Measurements from ENCODE around the gene SHISAL1.
"Not testable (repeated sequence)": the region's sequence is repeated elsewhere in the genome, so short reads cannot be mapped to it uniquely, and the experiment has no call there.

The SHISAL1 gene

DNA sequence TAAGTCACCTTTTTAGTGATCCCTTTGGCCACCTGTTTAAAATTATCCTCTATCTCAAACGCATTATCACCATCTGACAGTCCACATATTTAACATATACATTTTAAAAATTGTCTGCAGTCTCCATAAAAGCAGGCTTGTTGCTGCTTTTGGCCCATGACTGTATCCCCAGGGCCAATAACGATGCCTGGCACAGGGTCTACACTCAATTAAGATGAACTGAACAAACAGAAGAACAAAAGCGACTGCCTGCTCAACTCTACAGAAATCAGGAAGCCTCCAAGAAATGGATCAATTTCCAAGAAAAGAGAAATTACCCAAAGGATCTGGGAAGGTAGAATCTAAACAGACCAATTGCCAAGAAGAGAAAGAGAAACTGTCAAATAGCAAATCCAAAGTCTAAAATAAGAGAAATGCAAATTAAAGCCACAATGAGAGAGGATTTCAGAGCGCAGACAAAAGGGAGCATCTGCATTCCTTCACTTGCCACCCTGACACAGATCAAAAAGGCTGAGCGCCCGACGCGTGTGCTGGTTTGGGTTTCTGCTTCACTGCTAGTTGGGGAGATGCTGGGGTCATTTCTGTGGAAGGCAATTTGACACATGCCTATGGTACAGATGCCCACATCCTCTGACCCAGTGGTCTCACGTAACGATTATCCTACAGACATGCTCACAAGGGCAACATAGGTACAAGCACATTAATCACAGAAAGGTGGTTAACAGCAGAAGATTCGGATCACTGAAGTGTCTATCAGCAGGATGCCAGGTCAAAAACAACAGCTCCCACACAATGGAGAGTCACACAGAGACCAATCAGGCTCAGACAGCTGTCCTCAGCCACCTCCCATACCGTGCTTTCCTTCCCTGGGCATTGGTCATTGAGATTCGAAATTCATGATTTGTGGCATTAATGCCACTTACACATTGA, 55.9 kb downstream of the SHISAL1 start:
- no peak for DNase-seq

DNA sequence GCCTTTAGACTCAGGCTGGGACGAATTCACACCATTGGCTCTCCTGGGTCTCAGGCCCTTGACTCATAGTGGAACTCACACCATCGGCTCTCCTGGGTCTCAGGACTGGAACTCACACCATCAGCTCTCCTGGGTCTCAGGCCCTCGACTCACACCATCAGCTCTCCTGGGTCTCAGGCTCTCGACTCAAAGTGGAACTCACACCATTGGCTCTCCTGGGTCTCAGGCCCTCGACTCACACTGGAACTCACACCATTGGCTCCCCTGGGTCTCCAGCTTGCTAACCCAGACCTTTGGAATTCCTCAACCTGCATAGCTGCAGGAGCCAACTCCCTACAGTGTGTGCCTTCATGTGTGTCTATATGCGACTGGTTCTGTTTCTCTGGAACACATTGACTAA, 56.7 kb downstream of the SHISAL1 start:
- no peak for DNase-seq

- no peak for DNase-seq
These were observed 57.9 kb downstream of the SHISAL1 start for GRCh38 chr22:44254811-44255210.

- DNase-seq, result no peak
These were observed 63.2 kb downstream of the SHISAL1 start for GRCh38 chr22:44249376-44250147.

- no peak for DNase-seq
These were observed 63.8 kb downstream of the SHISAL1 start for GRCh38 chr22:44248926-44249325.

- no peak for DNase-seq
These were observed 64.5 kb downstream of the SHISAL1 start for GRCh38 chr22:44247923-44248892.

DNA sequence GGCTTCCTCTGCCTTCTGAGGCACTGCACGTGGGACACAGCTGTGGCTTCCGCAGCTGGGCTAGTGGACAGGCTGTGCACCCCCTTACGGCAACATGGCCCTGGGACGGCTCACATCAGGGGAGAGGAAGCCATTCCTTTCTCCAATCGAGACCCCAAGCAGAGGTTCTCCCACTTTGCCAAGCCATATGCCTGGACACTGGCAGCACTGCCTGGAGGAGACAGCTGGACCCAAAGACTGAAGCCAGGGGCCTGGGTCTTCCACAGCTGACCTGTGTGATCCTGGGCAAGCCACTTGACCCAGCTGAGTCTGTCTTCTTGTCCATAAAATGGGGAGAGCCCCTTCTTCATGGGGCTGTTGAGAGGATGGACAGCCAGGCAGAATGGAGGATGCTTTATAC, 65.4 kb downstream of the SHISAL1 start:
- DNase-seq, result no peak

- DNase-seq, result no peak
These were observed 66.0 kb downstream of the SHISAL1 start for GRCh38 chr22:44246615-44247326.

DNA sequence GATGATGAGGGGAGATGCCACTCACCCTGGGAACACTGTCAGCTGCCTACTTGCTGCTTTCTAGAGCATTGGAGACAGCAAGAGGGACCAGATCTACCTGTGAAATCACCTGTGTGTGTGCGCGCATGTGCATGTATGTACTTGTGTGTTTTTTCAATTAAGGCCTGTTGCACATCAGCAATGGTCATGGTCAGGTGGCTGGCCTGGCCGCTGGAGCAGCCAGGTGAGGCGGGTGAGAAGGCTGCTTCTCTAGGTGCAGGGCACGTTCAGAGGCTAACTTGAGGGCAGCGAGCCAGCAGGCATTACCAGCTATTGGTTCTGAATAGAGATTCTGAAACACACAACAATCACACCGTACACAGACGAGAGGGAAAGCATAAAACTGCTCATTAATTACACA, 66.9 kb downstream of the SHISAL1 start:
- DNase-seq, result no peak

GRCh38 chr22:44245438-44245837, 67.3 kb downstream of the SHISAL1 start:
- DNase-seq, result no peak

GRCh38 chr22:44244265-44244822, 68.4 kb downstream of the SHISAL1 start:
- DNase-seq, result no peak

DNA sequence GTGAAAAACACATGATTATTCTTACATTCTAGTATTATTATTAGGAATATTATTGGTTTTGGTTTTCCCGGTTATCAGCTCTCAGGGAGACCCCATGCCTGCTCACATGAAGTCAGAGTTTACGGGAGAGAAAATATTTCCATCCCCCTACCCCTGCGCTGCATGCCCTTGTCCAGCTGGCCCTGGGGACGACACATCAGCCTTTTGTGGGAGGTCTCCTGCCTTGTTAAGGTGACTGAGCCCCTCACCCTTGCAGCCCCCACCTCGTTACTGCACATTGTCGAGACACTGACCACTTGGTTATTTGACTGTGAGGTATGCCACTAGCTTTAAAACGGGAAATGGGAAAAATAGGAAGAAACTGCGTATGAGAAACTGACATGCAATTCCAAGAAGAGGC, 69.0 kb downstream of the SHISAL1 start:
- no peak for DNase-seq

DNA sequence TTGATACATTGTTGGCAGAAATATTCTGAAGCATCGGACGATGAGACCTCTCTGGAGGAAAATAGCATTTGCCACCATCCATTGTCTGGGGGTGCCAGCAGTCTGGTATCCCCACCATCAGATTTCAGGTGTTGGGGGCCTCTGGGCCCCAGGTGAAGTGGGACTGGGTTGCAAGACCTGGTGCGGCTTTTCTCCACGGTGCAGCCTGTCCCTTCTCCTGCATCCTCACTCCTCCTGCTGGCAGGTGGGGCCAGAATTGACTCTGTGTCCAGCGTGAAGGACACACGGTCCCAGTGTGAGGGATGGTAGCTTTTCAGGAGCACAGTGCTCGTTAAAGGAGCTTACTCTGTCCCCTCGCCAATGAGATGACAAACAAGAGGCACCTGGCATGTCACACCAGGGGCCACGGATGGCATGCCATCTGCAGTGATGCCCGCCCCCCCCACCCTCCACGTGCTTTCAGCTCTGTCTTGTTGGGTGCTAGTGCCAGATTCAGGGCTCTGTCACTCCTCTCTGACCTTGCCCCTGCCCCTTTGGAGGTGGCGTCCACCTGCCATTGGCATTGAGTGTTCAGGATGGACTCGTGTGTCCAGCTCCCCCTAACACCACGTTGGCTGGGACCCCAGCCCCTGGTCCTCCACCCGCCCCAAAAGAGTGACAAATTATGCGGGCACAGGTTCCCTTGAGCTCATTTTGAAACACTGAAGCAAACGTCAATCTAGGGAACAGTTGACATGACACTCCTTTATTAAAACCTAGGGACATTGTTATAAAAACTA, 69.6 kb downstream of the SHISAL1 start:
- DNase-seq, result no peak

- DNase-seq, result not testable (repeated sequence)
These were observed 71.6 kb downstream of the SHISAL1 start for GRCh38 chr22:44241121-44241520.

DNA sequence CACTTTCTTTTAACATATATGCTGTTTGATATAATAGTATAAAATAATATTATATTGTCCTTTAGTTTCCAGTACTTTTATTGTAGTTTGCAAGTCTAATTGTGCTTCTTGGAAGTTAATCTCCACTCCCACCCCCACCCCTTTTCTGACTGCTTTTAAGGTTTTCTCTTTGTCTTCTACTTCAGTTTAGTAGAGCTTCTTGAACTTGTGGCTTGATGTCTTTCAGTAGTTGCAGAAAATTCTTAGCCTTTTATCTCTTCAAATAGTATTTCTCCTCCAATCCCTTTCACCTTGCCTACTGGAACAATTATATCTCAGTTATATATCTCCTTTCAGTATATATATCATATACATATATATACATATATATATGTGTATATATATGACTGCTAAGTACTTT, 75.5 kb downstream of the SHISAL1 start:
- DNase-seq, result no peak

GRCh38 chr22:44234372-44234771, 78.4 kb downstream of the SHISAL1 start:
- DNase-seq, result not testable (repeated sequence)

DNA sequence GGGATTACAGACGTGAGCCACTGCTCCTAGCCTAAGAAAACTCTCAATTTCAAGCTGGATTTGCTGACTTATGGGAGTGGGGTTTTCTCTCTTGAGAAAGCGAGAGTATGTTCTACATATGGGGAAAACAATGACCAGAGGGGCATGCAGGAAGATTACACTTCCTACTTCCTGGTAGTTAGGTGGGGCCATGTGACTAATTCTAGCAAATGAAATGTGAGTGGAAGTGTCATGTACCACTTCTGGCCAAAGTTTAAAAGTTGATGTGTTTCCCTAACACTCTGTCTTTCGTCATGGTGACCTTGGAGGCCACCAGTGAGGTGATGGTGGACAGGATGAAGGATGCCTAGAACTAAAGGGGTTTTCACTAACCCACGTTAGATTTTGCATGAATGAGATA, 81.5 kb downstream of the SHISAL1 start:
- DNase-seq, result no peak

DNA sequence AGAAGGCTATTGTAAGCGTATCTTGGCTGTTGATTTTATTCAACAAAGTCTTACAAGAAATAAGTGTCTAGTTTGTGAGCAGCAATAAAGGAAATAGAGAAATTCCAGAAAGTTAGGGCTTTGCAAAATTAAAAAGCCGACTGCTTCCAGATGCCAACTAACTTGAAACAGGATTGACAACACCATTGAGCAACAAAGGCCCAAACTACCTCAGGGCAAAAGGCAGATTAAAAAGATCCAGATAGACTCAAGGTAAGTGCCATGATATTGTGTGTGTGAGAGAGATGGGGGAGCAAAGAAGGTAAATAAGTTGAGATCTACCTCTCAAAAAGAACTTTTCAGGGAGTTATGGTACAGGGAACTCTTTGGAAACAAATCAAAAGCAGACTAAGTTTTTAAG, 82.9 kb downstream of the SHISAL1 start:
- no peak for DNase-seq

- DNase-seq, result no peak
These were observed 83.4 kb downstream of the SHISAL1 start for GRCh38 chr22:44229331-44229730.

DNA sequence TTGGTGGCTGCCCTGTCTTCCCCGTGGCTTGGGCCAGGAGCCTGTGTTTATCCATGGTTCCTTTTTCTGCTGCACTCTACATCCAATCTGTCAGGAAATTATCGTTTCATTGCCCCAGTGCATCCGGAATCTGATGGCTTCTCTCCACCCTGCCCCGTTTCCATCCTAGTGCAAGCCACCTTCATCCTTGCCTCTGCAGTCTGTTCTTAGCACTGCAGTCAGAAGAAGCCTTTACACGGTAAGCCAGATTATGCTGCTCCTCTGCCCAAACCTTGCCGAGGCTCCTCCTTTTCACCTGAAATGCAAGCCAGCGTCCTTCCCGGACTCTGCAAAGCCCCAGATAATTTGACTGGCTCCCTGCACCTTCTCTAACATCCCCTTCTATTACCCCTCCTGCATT, 86.9 kb downstream of the SHISAL1 start:
- DNase-seq, result no peak

- no peak for DNase-seq
These were observed 87.6 kb downstream of the SHISAL1 start for GRCh38 chr22:44225091-44225689.
